Measurements from ENCODE around the gene MTMR10.

GRCh38 chr15:30933293-30933692 lies 58.1 kb downstream of the MTMR10 start:
- TF ChIP-seq, protein P1, sequence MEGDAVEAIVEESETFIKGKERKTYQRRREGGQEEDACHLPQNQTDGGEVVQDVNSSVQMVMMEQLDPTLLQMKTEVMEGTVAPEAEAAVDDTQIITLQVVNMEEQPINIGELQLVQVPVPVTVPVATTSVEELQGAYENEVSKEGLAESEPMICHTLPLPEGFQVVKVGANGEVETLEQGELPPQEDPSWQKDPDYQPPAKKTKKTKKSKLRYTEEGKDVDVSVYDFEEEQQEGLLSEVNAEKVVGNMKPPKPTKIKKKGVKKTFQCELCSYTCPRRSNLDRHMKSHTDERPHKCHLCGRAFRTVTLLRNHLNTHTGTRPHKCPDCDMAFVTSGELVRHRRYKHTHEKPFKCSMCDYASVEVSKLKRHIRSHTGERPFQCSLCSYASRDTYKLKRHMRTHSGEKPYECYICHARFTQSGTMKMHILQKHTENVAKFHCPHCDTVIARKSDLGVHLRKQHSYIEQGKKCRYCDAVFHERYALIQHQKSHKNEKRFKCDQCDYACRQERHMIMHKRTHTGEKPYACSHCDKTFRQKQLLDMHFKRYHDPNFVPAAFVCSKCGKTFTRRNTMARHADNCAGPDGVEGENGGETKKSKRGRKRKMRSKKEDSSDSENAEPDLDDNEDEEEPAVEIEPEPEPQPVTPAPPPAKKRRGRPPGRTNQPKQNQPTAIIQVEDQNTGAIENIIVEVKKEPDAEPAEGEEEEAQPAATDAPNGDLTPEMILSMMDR (IDR thresholded peaks at IDR 0.05) = no peak
- no peak for TF ChIP-seq TCF7L2 (IDR thresholded peaks at IDR 0.05; ENCODE audit: low read depth, low read length)
- TF ChIP-seq POLR2AphosphoS5 (IDR thresholded peaks at IDR 0.05; ENCODE audit: low read depth, low read length) = no peak
- no peak for TF ChIP-seq SIN3A (IDR thresholded peaks at IDR 0.05; ENCODE audit: borderline replicate concordance, insufficient read depth, low read depth, low read length)

Measured in Panc1 (cell line).